ENCODE measurements around the gene KRTAP21-2.

Gene KRTAP21-2

GRCh38 chr21:30714456-30714855 lies 32.6 kb downstream of the KRTAP21-2 start:
- TF ChIP-seq, protein P1, sequence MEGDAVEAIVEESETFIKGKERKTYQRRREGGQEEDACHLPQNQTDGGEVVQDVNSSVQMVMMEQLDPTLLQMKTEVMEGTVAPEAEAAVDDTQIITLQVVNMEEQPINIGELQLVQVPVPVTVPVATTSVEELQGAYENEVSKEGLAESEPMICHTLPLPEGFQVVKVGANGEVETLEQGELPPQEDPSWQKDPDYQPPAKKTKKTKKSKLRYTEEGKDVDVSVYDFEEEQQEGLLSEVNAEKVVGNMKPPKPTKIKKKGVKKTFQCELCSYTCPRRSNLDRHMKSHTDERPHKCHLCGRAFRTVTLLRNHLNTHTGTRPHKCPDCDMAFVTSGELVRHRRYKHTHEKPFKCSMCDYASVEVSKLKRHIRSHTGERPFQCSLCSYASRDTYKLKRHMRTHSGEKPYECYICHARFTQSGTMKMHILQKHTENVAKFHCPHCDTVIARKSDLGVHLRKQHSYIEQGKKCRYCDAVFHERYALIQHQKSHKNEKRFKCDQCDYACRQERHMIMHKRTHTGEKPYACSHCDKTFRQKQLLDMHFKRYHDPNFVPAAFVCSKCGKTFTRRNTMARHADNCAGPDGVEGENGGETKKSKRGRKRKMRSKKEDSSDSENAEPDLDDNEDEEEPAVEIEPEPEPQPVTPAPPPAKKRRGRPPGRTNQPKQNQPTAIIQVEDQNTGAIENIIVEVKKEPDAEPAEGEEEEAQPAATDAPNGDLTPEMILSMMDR (IDR thresholded peaks at IDR 0.05): no peak
- no peak for TF ChIP-seq ZFX (IDR thresholded peaks at IDR 0.05; ENCODE audit: borderline replicate concordance)
- H3K27ac ChIP-seq: no peak overlapping the region

GRCh38 chr21:30713766-30714165 lies 33.3 kb downstream of the KRTAP21-2 start:
- TF ChIP-seq ZFX (IDR thresholded peaks at IDR 0.05; ENCODE audit: borderline replicate concordance): no peak
- TF ChIP-seq, protein P1 (IDR thresholded peaks at IDR 0.05): no peak
- no peak overlapping the region for H3K27ac ChIP-seq

- no peak for TF ChIP-seq ZFX (IDR thresholded peaks at IDR 0.05; ENCODE audit: borderline replicate concordance)
- TF ChIP-seq, protein P1 (IDR thresholded peaks at IDR 0.05): no peak
- H3K27ac ChIP-seq: no peak overlapping the region
Measured at GRCh38 chr21:30710499-30710898, 36.6 kb downstream of the KRTAP21-2 start.

- H3K27ac ChIP-seq: no peak overlapping the region
- TF ChIP-seq, protein P1 (IDR thresholded peaks at IDR 0.05): no peak
- no peak for TF ChIP-seq ZFX (IDR thresholded peaks at IDR 0.05; ENCODE audit: borderline replicate concordance)
Measured at GRCh38 chr21:30707409-30707808, 39.6 kb downstream of the KRTAP21-2 start.

All from 22Rv1 (cell line).